Measurements from ENCODE around the gene DISC1.

Gene DISC1

GRCh38 chr1:231981675-231982074 is 355.1 kb downstream of the DISC1 start:
- no peak for TF ChIP-seq CTCF (IDR thresholded peaks at IDR 0.05; ENCODE audit: poor library complexity, severe bottlenecking)
- Histone ChIP-seq H3K4me3 (ENCODE audit: severe bottlenecking) (no peak overlapping the region), H3K4me1 (ENCODE audit: insufficient read depth, poor library complexity, severe bottlenecking) (no peaks in the 10 kb centered on the region), H3K36me3 (ENCODE audit: low read depth) (no peaks in the 10 kb centered on the region), H3K27me3 (ENCODE audit: insufficient read depth, poor library complexity, severe bottlenecking) (no peaks in the 10 kb centered on the region), H3K27ac (ENCODE audit: poor library complexity, severe bottlenecking) (no peak overlapping the region), H3K9me3 (ENCODE audit: severe bottlenecking) (no peaks in the 10 kb centered on the region)
- no peak for DNase-seq (ENCODE audit: low spot score)
- no peak for ATAC-seq (ENCODE audit: low read depth)

- no peak for TF ChIP-seq CTCF (IDR thresholded peaks at IDR 0.05; ENCODE audit: poor library complexity, severe bottlenecking)
- no peak for ATAC-seq (ENCODE audit: low read depth)
- Histone ChIP-seq H3K27ac (ENCODE audit: poor library complexity, severe bottlenecking) (no peak overlapping the region), H3K4me3 (ENCODE audit: severe bottlenecking) (no peak overlapping the region), H3K9me3 (ENCODE audit: severe bottlenecking) (no peaks in the 10 kb centered on the region), H3K27me3 (ENCODE audit: insufficient read depth, poor library complexity, severe bottlenecking) (no peaks in the 10 kb centered on the region), H3K4me1 (ENCODE audit: insufficient read depth, poor library complexity, severe bottlenecking) (no peaks in the 10 kb centered on the region), H3K36me3 (ENCODE audit: low read depth) (no peaks in the 10 kb centered on the region)
- no peak for DNase-seq (ENCODE audit: low spot score)
Observed at GRCh38 chr1:231982871-231983587, 356.4 kb downstream of the DISC1 start.

- ATAC-seq (ENCODE audit: low read depth) (no peak), DNase-seq (ENCODE audit: low spot score) (no peak)
- H3K4me1 ChIP-seq (ENCODE audit: insufficient read depth, poor library complexity, severe bottlenecking) = no peaks in the 10 kb centered on the region
- H3K36me3 ChIP-seq (ENCODE audit: low read depth) = no peaks in the 10 kb centered on the region
- H3K27ac ChIP-seq (ENCODE audit: poor library complexity, severe bottlenecking) = no peak overlapping the region
- H3K27me3 ChIP-seq (ENCODE audit: insufficient read depth, poor library complexity, severe bottlenecking) = no peaks in the 10 kb centered on the region
- TF ChIP-seq CTCF (IDR thresholded peaks at IDR 0.05; ENCODE audit: poor library complexity, severe bottlenecking) = no peak
- no peak overlapping the region for H3K4me3 ChIP-seq (ENCODE audit: severe bottlenecking)
- no peaks in the 10 kb centered on the region for H3K9me3 ChIP-seq (ENCODE audit: severe bottlenecking)
Observed at GRCh38 chr1:231983588-231984193, 357.1 kb downstream of the DISC1 start.

GRCh38 chr1:231985296-231986023 is 358.9 kb downstream of the DISC1 start:
- H3K27me3 ChIP-seq (ENCODE audit: insufficient read depth, poor library complexity, severe bottlenecking) = no peaks in the 10 kb centered on the region
- DNase-seq (ENCODE audit: low spot score) = no peak
- ATAC-seq (ENCODE audit: low read depth) = no peak

More at GRCh38 chr1:231985296-231986023, 358.9 kb downstream of the DISC1 start:
- H3K9me3 ChIP-seq (ENCODE audit: severe bottlenecking) = no peaks in the 10 kb centered on the region
- H3K36me3 ChIP-seq (ENCODE audit: low read depth) = no peaks in the 10 kb centered on the region
- no peaks in the 10 kb centered on the region for H3K4me1 ChIP-seq (ENCODE audit: insufficient read depth, poor library complexity, severe bottlenecking)
- no peak for TF ChIP-seq CTCF (IDR thresholded peaks at IDR 0.05; ENCODE audit: poor library complexity, severe bottlenecking)
- no peak overlapping the region for H3K4me3 ChIP-seq (ENCODE audit: severe bottlenecking)
- H3K27ac ChIP-seq (ENCODE audit: poor library complexity, severe bottlenecking) = no peak overlapping the region

Data from RWPE2 (cell line).